ENCODE results near the gene ZBTB46.

Gene ZBTB46

GRCh38 chr20:63750807-63751470 lies 80.1 kb downstream of the ZBTB46 start:
- Histone ChIP-seq H3K27me3 (ENCODE audit: insufficient read depth, low read depth, severe bottlenecking) (no peaks in the 10 kb centered on the region), H3K27ac (peak overlapping the region; percentile 52), H3K4me3 (ENCODE audit: low read depth, low read length) (no peak overlapping the region), H3K36me3 (no peaks in the 10 kb centered on the region), H3K9me3 (ENCODE audit: severe bottlenecking) (no peaks in the 10 kb centered on the region)
- DNase-seq, result no peak
- TF ChIP-seq, protein P1, sequence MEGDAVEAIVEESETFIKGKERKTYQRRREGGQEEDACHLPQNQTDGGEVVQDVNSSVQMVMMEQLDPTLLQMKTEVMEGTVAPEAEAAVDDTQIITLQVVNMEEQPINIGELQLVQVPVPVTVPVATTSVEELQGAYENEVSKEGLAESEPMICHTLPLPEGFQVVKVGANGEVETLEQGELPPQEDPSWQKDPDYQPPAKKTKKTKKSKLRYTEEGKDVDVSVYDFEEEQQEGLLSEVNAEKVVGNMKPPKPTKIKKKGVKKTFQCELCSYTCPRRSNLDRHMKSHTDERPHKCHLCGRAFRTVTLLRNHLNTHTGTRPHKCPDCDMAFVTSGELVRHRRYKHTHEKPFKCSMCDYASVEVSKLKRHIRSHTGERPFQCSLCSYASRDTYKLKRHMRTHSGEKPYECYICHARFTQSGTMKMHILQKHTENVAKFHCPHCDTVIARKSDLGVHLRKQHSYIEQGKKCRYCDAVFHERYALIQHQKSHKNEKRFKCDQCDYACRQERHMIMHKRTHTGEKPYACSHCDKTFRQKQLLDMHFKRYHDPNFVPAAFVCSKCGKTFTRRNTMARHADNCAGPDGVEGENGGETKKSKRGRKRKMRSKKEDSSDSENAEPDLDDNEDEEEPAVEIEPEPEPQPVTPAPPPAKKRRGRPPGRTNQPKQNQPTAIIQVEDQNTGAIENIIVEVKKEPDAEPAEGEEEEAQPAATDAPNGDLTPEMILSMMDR (IDR thresholded peaks at IDR 0.05; ENCODE audit: low read depth, low read length), result no peak

- H3K27ac ChIP-seq, result no peak overlapping the region
- TF ChIP-seq, protein P1 (IDR thresholded peaks at IDR 0.05; ENCODE audit: low read depth, low read length), result no peak
- H3K4me3 ChIP-seq (ENCODE audit: low read depth, low read length), result no peak overlapping the region
- H3K27me3 ChIP-seq (ENCODE audit: insufficient read depth, low read depth, severe bottlenecking), result no peaks in the 10 kb centered on the region
- no peak for DNase-seq
- H3K36me3 ChIP-seq, result no peaks in the 10 kb centered on the region
- no peaks in the 10 kb centered on the region for H3K9me3 ChIP-seq (ENCODE audit: severe bottlenecking)
Measured at GRCh38 chr20:63749597-63750508, 81.2 kb downstream of the ZBTB46 start.

DNA sequence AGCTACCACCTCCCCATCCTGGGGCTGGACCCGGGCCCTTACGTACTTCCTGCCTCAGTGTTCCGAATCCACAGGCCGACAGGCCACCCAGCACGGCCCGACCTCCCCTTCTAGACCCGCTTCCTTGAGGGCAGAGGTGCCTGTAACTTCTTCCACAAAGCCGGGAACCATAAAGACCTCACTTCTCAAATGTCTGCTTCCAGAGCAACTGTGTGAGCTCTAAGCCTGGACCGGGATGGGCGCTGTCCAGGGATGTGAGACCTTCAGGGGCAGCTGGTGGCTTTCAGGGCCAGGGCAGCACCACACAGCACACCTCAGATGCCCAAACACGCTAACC lies 82.2 kb downstream of the ZBTB46 start:
- no peaks in the 10 kb centered on the region for H3K27me3 ChIP-seq (ENCODE audit: insufficient read depth, low read depth, severe bottlenecking)
- H3K36me3 ChIP-seq, result no peaks in the 10 kb centered on the region
- no peak for DNase-seq
- no peak overlapping the region for H3K27ac ChIP-seq
- TF ChIP-seq, protein P1 (IDR thresholded peaks at IDR 0.05; ENCODE audit: low read depth, low read length), result no peak
- H3K9me3 ChIP-seq (ENCODE audit: severe bottlenecking), result no peaks in the 10 kb centered on the region
- H3K4me3 ChIP-seq (ENCODE audit: low read depth, low read length), result no peak overlapping the region

- H3K4me3 ChIP-seq (ENCODE audit: low read depth, low read length), result no peak overlapping the region
- TF ChIP-seq, protein P1 (IDR thresholded peaks at IDR 0.05; ENCODE audit: low read depth, low read length), result no peak
- H3K9me3 ChIP-seq (ENCODE audit: severe bottlenecking), result no peaks in the 10 kb centered on the region
- no peaks in the 10 kb centered on the region for H3K27me3 ChIP-seq (ENCODE audit: insufficient read depth, low read depth, severe bottlenecking)
- H3K27ac ChIP-seq, result no peak overlapping the region
- DNase-seq, result no peak
- H3K36me3 ChIP-seq, result peaks cover 4% of the 10 kb centered on the region
Measured at GRCh38 chr20:63748070-63748933, 82.8 kb downstream of the ZBTB46 start.

DNA sequence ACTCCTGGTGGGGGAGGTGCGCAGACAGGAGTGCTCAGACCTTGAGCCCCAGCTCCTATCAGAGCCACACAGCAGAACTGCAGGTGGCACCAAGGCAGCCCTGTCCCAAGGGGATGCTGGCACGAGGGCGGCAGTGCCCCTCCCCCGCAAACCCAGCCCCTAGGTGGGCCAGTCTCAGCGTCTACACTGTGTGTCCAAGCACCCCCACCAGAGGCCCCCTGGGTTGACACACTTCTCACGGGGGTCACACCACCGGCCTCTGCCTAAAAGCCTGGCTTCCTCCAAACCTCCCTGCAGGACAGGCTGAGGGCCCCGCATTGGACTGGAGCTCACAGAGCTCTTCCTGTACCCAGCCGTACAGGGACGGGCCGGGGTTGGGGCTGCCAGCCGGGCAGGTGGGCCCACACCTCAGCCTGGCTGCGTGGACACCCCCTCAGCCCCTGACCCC lies 83.4 kb downstream of the ZBTB46 start:
- no peaks in the 10 kb centered on the region for H3K27me3 ChIP-seq (ENCODE audit: insufficient read depth, low read depth, severe bottlenecking)
- peaks cover 6% of the 10 kb centered on the region for H3K36me3 ChIP-seq
- H3K9me3 ChIP-seq (ENCODE audit: severe bottlenecking), result no peaks in the 10 kb centered on the region
- TF ChIP-seq, protein P1 (IDR thresholded peaks at IDR 0.05; ENCODE audit: low read depth, low read length), result no peak
- H3K27ac ChIP-seq, result no peak overlapping the region
- no peak overlapping the region for H3K4me3 ChIP-seq (ENCODE audit: low read depth, low read length)
- DNase-seq, result no peak

Measured in WERI-Rb-1 (cell line).